Tibial nerve (tissue), 4 donors: Measurements from ENCODE around the gene TTN.

Experiments used
- EP300 ChIP-seq, 2 donors: sonication (generic); formaldehyde crosslinking; IDR thresholded peaks; one replicate each; pipeline ENCODE4 v1.6.1; 2017; ENCODE audit warnings: antibody characterized with exemption in 2 of 2, mild to moderate bottlenecking in 1 of 2
- POLR2A ChIP-seq, 2 donors: fragments of 450-650 bp; IDR thresholded peaks; one replicate each; pipeline ENCODE4 v1.6.1; 2017; ENCODE audit warnings: antibody characterized with exemption in 2 of 2, mild to moderate bottlenecking in 2 of 2, moderate library complexity in 2 of 2
- TF ChIP-seq, protein P1 (sequence below), 5 experiments: fragments of 200-600 bp in 3 of 5; fragments of 450-650 bp in 2 of 5; sonication (generic) in 3 of 5; IDR thresholded peaks; one replicate each; pipeline ENCODE4 v1.5.1; 2016 to 2019; ENCODE audit warnings: antibody characterized with exemption in 5 of 5, mild to moderate bottlenecking in 3 of 5, moderate library complexity in 2 of 5

DNA sequence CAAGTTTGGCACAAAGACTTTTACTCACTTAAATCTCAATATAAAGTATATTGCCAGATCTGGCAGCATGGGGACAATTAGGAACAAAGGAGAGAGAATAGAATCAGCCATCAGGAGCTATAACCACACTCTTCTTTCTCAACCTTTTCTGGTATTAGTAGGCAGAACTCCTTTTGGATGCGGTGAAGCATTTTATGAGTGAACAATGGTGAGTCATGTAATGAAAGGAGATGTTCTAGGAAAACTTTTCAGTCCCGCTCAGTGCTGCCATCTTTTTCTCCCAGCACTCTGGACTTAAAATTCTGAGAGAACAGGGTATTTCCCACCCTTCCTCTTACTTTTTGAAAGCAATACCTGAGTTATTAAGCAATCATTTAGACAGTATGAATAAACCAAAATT lies 294.7 kb downstream of the TTN start:
- TF ChIP-seq, protein P1, sequence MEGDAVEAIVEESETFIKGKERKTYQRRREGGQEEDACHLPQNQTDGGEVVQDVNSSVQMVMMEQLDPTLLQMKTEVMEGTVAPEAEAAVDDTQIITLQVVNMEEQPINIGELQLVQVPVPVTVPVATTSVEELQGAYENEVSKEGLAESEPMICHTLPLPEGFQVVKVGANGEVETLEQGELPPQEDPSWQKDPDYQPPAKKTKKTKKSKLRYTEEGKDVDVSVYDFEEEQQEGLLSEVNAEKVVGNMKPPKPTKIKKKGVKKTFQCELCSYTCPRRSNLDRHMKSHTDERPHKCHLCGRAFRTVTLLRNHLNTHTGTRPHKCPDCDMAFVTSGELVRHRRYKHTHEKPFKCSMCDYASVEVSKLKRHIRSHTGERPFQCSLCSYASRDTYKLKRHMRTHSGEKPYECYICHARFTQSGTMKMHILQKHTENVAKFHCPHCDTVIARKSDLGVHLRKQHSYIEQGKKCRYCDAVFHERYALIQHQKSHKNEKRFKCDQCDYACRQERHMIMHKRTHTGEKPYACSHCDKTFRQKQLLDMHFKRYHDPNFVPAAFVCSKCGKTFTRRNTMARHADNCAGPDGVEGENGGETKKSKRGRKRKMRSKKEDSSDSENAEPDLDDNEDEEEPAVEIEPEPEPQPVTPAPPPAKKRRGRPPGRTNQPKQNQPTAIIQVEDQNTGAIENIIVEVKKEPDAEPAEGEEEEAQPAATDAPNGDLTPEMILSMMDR (IDR thresholded peaks at IDR 0.05): no peak
- no peak for TF ChIP-seq POLR2A (IDR thresholded peaks at IDR 0.05)
- TF ChIP-seq EP300 (IDR thresholded peaks at IDR 0.05): no peak
